Liver (tissue), 9 donors: ENCODE results near the gene MYL7. TPM values are rescaled to one million over a fixed set of nuclear protein-coding genes. Genes with fewer than 3 reads are reported as not detected.

ENCODE experiments used
- DNase-seq: peaks from one replicate; pipeline ENCODE4 v3.0.0-alpha.2; 2017; ENCODE audit warnings: low spot score
- H3K27ac ChIP-seq, 2 donors: one replicate each; pipeline ENCODE4 v1.7.0; 2013; ENCODE audit warnings: inconsistent platforms in 2 of 2, low read length in 2 of 2, control low read depth in 1 of 2, low read depth in 1 of 2, mild to moderate bottlenecking in 1 of 2
- H3K27me3 ChIP-seq, 4 donors: one replicate each; pipeline versions ENCODE4 v1.6.1 to v1.7.0; 2013; ENCODE audit warnings: low read length in 3 of 4, inconsistent platforms in 1 of 4, mild to moderate bottlenecking in 1 of 4, moderate library complexity in 1 of 4; ENCODE audit not compliant: control insufficient read depth in 4 of 4, insufficient read depth in 4 of 4
- H3K36me3 ChIP-seq, 4 donors: one replicate each; pipeline versions ENCODE4 v1.6.1 to v1.7.0; 2013; ENCODE audit warnings: low read length in 3 of 4, mild to moderate bottlenecking in 3 of 4, low read depth in 1 of 4, moderate library complexity in 1 of 4; ENCODE audit not compliant: control insufficient read depth in 4 of 4, insufficient read depth in 3 of 4
- H3K4me1 ChIP-seq, 4 donors: one replicate each; pipeline versions ENCODE4 v1.6.1 to v1.7.0; 2013; ENCODE audit warnings: low read length in 3 of 4, mild to moderate bottlenecking in 3 of 4, moderate library complexity in 1 of 4; ENCODE audit not compliant: control insufficient read depth in 4 of 4, insufficient read depth in 4 of 4
- H3K4me3 ChIP-seq, 3 donors: one replicate each; pipeline versions ENCODE4 v1.6.1 to v1.7.0; 2013; ENCODE audit warnings: low read length in 3 of 3, control low read depth in 1 of 3, low read depth in 1 of 3, mild to moderate bottlenecking in 1 of 3
- H3K9ac ChIP-seq, 2 donors: one replicate each; pipeline ENCODE4 v1.7.0; 2013; ENCODE audit warnings: low read length in 2 of 2, mild to moderate bottlenecking in 2 of 2, moderate library complexity in 2 of 2, control low read depth in 1 of 2, low read depth in 1 of 2
- H3K9me3 ChIP-seq, 4 donors: one replicate each; pipeline versions ENCODE4 v1.6.1 to v1.7.0; 2013; ENCODE audit warnings: low read length in 3 of 4; ENCODE audit not compliant: control insufficient read depth in 4 of 4
- EGR1 ChIP-seq, 2 donors: IDR thresholded peaks; 2 replicates each; pipeline ENCODE4 v1.6.1; 2016 to 2018; ENCODE audit warnings: antibody characterized with exemption in 2 of 2, low read depth in 2 of 2
- FOXA2 ChIP-seq: IDR thresholded peaks from 2 replicates; pipeline ENCODE4 v1.6.1; 2016; ENCODE audit warnings: antibody characterized with exemption
- GABPA ChIP-seq, 2 donors: IDR thresholded peaks in 1 of 2; conservative IDR thresholded peaks in 1 of 2; 2 replicates each; pipeline ENCODE4 v1.6.1; 2016; ENCODE audit warnings: antibody characterized with exemption in 2 of 2, mild to moderate bottlenecking in 1 of 2, moderate library complexity in 1 of 2
- HNF4G ChIP-seq: IDR thresholded peaks from 2 replicates; pipeline ENCODE4 v1.6.1; 2016; ENCODE audit warnings: antibody characterized with exemption
- JUND ChIP-seq, 2 donors: IDR thresholded peaks; 2 replicates each; pipeline ENCODE4 v1.6.1; 2016; ENCODE audit warnings: antibody characterized with exemption in 2 of 2
- NR2F2 ChIP-seq: IDR thresholded peaks from 2 replicates; pipeline ENCODE4 v1.6.1; 2016; ENCODE audit warnings: antibody characterized with exemption
- RAD21 ChIP-seq, 2 donors: IDR thresholded peaks; 2 replicates each; pipeline ENCODE4 v1.6.1; 2016; ENCODE audit warnings: antibody characterized with exemption in 2 of 2, mild to moderate bottlenecking in 2 of 2
- RXRA ChIP-seq, 2 donors: IDR thresholded peaks; 2 replicates each; pipeline ENCODE4 v1.6.1; 2017 to 2018; ENCODE audit warnings: antibody characterized with exemption in 2 of 2, mild to moderate bottlenecking in 1 of 2
- YY1 ChIP-seq: IDR thresholded peaks from 2 replicates; pipeline ENCODE4 v1.6.1; 2016; ENCODE audit warnings: antibody characterized with exemption, mild to moderate bottlenecking
- WGBS: extraction: QIAGEN DNeasy Blood & Tissue Kit; methylation state at CpG from one replicate; pipeline ENCODE4 v1.1.7; 2013; 5-methylcytosine and 5-hydroxymethylcytosine counted together
- polyA plus RNA-seq, 2 donors: library from polyadenylated mRNA; stranded (reverse) in 1 of 2; unstranded in 1 of 2; fragments of 200-250 nt in 1 of 2; fragments of >200 nt in 1 of 2; fragmentation: Nextera tagmentation in 1 of 2; extraction: Ambion mirVana in 1 of 2; gene quantifications; one replicate each; pipeline versions ENCODE4 v1.2.1 to v1.2.3, GENCODE V29; 2013 to 2015
- total RNA-seq, 2 donors: library from RNA; depleted of rRNA; stranded (reverse); fragments of >200 nt; gene quantifications; one replicate each; pipeline ENCODE4 v1.2.3, GENCODE V29; 2014
- TF ChIP-seq, protein P1 (sequence below): IDR thresholded peaks from 2 replicates; pipeline ENCODE4 v1.6.1; 2016; ENCODE audit warnings: antibody characterized with exemption
- TF ChIP-seq, protein P2 (sequence below): fragments of 150-350 bp; IDR thresholded peaks from 2 replicates; pipeline ENCODE4 v1.5.1; 2017; ENCODE audit warnings: improper control_type of control experiment, low read depth, low read length; ENCODE audit not compliant: missing input control
- TF ChIP-seq, protein P3 (sequence below): IDR thresholded peaks from 2 replicates; pipeline ENCODE4 v1.6.1; 2016; ENCODE audit warnings: antibody characterized with exemption
- TF ChIP-seq, protein P4 (sequence below): IDR thresholded peaks from 2 replicates; pipeline ENCODE4 v1.6.1; 2016; ENCODE audit warnings: antibody characterized with exemption
- TF ChIP-seq, protein P5 (sequence below): IDR thresholded peaks from 2 replicates; pipeline ENCODE4 v1.6.1; 2016; ENCODE audit warnings: antibody characterized with exemption, mild to moderate bottlenecking
- donor health status: healthy.
- donor health status: healthy.
- donor health status: healthy.
- donor health status: healthy.
- donor health status: healthy.

The MYL7 gene
- total and polyA plus RNA-seq, 4 donors, result not detected

DNA sequence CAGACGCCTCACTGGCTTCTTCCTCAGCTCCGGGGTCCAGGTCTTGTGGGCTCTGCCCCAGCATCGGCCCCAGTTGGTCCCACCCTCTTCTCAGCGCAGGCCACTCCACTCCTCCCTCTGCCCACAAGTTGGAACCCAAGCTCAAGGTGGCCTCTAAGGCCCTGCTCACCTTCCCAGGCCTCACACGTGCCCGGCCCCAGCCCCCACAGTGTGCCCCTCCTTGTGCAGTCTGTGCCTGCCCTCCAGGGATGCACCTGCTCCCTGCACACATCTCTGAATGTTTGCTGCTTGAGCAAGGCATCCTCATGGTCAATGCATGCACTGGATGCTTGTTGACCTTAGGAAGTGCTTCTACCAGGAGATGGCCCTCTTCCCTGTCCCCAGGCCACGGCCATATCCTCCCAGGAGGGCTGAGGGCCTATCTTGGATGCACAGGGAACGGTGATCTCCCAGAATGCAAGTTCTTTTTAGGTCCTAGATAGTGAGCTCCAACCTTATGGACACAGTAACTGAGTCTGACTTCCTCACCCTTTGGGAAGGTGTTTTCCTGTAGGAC is 44.7 kb downstream of the MYL7 start:
- Histone ChIP-seq H3K27ac (no peak overlapping the region), H3K4me1 (peaks cover 0 to 4% (median 3%) of the 10 kb centered on the region in 4 donors)
- 91% methylated on average over 8 of the region's 8 CpGs for WGBS

DNA sequence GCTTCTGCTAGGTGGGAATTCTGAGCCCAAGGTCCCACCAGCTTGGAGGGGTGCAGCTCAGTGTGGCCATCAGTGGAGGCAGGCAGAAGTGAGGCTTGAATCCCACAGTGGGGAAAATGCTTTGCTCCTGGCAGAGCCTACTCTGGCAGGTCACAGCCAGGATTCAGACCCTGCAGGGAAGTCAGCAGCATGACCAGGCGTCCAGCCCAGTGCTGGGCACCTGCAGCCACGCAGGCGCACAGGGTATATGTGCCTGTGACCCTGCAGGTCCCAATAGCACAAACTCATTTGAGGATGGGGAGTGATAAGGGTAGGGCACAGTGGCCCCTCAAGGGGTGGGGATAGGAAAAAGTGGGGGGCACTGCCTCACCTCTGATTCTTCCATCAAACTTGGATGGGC is 45.4 kb downstream of the MYL7 start:
- TF ChIP-seq NR2F2, result no peak
- TF ChIP-seq, protein P1, sequence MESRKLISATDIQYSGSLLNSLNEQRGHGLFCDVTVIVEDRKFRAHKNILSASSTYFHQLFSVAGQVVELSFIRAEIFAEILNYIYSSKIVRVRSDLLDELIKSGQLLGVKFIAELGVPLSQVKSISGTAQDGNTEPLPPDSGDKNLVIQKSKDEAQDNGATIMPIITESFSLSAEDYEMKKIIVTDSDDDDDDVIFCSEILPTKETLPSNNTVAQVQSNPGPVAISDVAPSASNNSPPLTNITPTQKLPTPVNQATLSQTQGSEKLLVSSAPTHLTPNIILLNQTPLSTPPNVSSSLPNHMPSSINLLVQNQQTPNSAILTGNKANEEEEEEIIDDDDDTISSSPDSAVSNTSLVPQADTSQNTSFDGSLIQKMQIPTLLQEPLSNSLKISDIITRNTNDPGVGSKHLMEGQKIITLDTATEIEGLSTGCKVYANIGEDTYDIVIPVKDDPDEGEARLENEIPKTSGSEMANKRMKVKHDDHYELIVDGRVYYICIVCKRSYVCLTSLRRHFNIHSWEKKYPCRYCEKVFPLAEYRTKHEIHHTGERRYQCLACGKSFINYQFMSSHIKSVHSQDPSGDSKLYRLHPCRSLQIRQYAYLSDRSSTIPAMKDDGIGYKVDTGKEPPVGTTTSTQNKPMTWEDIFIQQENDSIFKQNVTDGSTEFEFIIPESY, result no peak
- no peak for TF ChIP-seq HNF4G
- TF ChIP-seq, protein P2, sequence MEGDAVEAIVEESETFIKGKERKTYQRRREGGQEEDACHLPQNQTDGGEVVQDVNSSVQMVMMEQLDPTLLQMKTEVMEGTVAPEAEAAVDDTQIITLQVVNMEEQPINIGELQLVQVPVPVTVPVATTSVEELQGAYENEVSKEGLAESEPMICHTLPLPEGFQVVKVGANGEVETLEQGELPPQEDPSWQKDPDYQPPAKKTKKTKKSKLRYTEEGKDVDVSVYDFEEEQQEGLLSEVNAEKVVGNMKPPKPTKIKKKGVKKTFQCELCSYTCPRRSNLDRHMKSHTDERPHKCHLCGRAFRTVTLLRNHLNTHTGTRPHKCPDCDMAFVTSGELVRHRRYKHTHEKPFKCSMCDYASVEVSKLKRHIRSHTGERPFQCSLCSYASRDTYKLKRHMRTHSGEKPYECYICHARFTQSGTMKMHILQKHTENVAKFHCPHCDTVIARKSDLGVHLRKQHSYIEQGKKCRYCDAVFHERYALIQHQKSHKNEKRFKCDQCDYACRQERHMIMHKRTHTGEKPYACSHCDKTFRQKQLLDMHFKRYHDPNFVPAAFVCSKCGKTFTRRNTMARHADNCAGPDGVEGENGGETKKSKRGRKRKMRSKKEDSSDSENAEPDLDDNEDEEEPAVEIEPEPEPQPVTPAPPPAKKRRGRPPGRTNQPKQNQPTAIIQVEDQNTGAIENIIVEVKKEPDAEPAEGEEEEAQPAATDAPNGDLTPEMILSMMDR, result no peak
- no peaks in the 10 kb centered on the region for H3K36me3 ChIP-seq
- no peak for DNase-seq
- 98% methylated on average over 3 of the region's 3 CpGs for WGBS
- H3K27ac ChIP-seq, result no peak overlapping the region
- H3K4me3 ChIP-seq, result no peak overlapping the region
- peaks cover 0 to 10% (median 9%) of the 10 kb centered on the region in 4 donors for H3K4me1 ChIP-seq
- no peaks in the 10 kb centered on the region for H3K9me3 ChIP-seq
- H3K27me3 ChIP-seq, result no peaks in the 10 kb centered on the region
- no peak overlapping the region for H3K9ac ChIP-seq

More for the DNA sequence above, 44.7 kb downstream of the MYL7 start:
- Histone ChIP-seq H3K9ac (no peak overlapping the region), H3K36me3 (no peaks in the 10 kb centered on the region), H3K9me3 (no peaks in the 10 kb centered on the region), H3K27me3 (no peaks in the 10 kb centered on the region), H3K4me3 (no peak overlapping the region)
- DNase-seq, result no peak
- TF ChIP-seq RAD21 (IDR thresholded peaks at IDR 0.05) (no peak), FOXA2 (no peak), GABPA (IDR thresholded peaks at IDR 0.05 in 1 of 2, conservative IDR thresholded peaks at IDR 0.05 in 1 of 2) (no peak), JUND (IDR thresholded peaks at IDR 0.05) (no peak), EGR1 (IDR thresholded peaks at IDR 0.05; ENCODE audit: low read depth in 2 of 2) (no peak), YY1 (no peak), RXRA (IDR thresholded peaks at IDR 0.05) (no peak)
- TF ChIP-seq, protein P3, sequence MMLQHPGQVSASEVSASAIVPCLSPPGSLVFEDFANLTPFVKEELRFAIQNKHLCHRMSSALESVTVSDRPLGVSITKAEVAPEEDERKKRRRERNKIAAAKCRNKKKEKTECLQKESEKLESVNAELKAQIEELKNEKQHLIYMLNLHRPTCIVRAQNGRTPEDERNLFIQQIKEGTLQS, result no peak
- TF ChIP-seq, protein P1, result no peak
- TF ChIP-seq, protein P4, sequence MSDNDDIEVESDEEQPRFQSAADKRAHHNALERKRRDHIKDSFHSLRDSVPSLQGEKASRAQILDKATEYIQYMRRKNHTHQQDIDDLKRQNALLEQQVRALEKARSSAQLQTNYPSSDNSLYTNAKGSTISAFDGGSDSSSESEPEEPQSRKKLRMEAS, result no peak
- TF ChIP-seq, protein P2, result no peak
- TF ChIP-seq, protein P5, sequence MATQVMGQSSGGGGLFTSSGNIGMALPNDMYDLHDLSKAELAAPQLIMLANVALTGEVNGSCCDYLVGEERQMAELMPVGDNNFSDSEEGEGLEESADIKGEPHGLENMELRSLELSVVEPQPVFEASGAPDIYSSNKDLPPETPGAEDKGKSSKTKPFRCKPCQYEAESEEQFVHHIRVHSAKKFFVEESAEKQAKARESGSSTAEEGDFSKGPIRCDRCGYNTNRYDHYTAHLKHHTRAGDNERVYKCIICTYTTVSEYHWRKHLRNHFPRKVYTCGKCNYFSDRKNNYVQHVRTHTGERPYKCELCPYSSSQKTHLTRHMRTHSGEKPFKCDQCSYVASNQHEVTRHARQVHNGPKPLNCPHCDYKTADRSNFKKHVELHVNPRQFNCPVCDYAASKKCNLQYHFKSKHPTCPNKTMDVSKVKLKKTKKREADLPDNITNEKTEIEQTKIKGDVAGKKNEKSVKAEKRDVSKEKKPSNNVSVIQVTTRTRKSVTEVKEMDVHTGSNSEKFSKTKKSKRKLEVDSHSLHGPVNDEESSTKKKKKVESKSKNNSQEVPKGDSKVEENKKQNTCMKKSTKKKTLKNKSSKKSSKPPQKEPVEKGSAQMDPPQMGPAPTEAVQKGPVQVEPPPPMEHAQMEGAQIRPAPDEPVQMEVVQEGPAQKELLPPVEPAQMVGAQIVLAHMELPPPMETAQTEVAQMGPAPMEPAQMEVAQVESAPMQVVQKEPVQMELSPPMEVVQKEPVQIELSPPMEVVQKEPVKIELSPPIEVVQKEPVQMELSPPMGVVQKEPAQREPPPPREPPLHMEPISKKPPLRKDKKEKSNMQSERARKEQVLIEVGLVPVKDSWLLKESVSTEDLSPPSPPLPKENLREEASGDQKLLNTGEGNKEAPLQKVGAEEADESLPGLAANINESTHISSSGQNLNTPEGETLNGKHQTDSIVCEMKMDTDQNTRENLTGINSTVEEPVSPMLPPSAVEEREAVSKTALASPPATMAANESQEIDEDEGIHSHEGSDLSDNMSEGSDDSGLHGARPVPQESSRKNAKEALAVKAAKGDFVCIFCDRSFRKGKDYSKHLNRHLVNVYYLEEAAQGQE, result no peak
